Parathyroid adenoma (tissue), 2 donors: ENCODE results near the gene DHX57.

Experiments used
- H2AFZ ChIP-seq: fragments of 300-600 bp; sonication (generic); one replicate; pipeline ENCODE4 v1.7.0; 2017; ENCODE audit warnings: antibody characterized with exemption, mild to moderate bottlenecking
- H3K27ac ChIP-seq: fragments of 300-600 bp; sonication (generic); one replicate; pipeline ENCODE4 v1.7.0; 2017
- H3K27me3 ChIP-seq: fragments of 300-600 bp; sonication (generic); one replicate; pipeline ENCODE4 v1.7.0; 2017; ENCODE audit warnings: low read length; ENCODE audit not compliant: control insufficient read depth, insufficient read depth
- H3K36me3 ChIP-seq: fragments of 300-600 bp; sonication (generic); one replicate; pipeline ENCODE4 v1.7.0; 2017; ENCODE audit warnings: low read length; ENCODE audit not compliant: control insufficient read depth, insufficient read depth
- H3K4me1 ChIP-seq: fragments of 300-600 bp; sonication (generic); one replicate; pipeline ENCODE4 v1.7.0; 2017; ENCODE audit warnings: control low read depth
- H3K4me2 ChIP-seq: fragments of 300-600 bp; sonication (generic); one replicate; pipeline ENCODE4 v1.7.0; 2017; ENCODE audit warnings: low read length
- H3K4me3 ChIP-seq: fragments of 300-600 bp; sonication (generic); one replicate; pipeline ENCODE4 v1.7.0; 2017; ENCODE audit warnings: low read depth, low read length
- H3K79me2 ChIP-seq: fragments of 300-600 bp; sonication (generic); one replicate; pipeline ENCODE4 v1.7.0; 2017; ENCODE audit warnings: control low read depth
- H3K9ac ChIP-seq: fragments of 300-600 bp; sonication (generic); one replicate; pipeline ENCODE4 v1.7.0; 2017; ENCODE audit warnings: mild to moderate bottlenecking
- H3K9me3 ChIP-seq: fragments of 300-600 bp; sonication (generic); one replicate; pipeline ENCODE4 v1.7.0; 2017; ENCODE audit warnings: low read length; ENCODE audit not compliant: control insufficient read depth
- TF ChIP-seq, protein P1 (sequence below): fragments of 300-600 bp; sonication (generic); IDR thresholded peaks from one replicate; pipeline ENCODE4 v1.7.0; 2017; ENCODE audit warnings: antibody characterized with exemption, mild to moderate bottlenecking
- donor health status: primary hyperparathyroidism.

DHX57 gene

DNA sequence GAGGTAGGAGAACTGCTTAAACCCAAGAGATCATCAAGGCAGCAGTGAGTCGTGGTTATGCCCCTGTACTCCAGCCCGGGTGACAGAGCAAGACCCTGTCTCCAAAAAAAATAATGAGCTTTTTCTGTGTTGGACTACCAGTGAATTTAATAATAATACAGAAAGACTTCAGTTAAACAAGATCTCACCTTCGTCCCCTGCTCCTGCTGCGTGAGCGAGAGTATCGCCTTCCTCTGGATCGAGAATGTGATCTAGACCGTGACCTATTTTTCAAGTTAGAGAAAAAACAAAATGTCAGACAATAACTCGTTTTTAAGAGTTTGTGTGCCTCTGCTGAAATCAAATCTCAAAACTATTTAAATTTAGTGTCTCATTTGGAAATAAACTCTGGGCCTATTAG is 127.3 kb downstream of the DHX57 start:
- no peaks in the 10 kb centered on the region for H3K27me3 ChIP-seq
- H3K79me2 ChIP-seq: peaks cover 21% of the 10 kb centered on the region
- peak overlapping the region; percentile 7 for H3K27ac ChIP-seq
- H2AFZ ChIP-seq: no peak overlapping the region
- no peaks in the 10 kb centered on the region for H3K36me3 ChIP-seq
- H3K9ac ChIP-seq: no peak overlapping the region
- H3K4me2 ChIP-seq: no peak overlapping the region
- TF ChIP-seq, protein P1, sequence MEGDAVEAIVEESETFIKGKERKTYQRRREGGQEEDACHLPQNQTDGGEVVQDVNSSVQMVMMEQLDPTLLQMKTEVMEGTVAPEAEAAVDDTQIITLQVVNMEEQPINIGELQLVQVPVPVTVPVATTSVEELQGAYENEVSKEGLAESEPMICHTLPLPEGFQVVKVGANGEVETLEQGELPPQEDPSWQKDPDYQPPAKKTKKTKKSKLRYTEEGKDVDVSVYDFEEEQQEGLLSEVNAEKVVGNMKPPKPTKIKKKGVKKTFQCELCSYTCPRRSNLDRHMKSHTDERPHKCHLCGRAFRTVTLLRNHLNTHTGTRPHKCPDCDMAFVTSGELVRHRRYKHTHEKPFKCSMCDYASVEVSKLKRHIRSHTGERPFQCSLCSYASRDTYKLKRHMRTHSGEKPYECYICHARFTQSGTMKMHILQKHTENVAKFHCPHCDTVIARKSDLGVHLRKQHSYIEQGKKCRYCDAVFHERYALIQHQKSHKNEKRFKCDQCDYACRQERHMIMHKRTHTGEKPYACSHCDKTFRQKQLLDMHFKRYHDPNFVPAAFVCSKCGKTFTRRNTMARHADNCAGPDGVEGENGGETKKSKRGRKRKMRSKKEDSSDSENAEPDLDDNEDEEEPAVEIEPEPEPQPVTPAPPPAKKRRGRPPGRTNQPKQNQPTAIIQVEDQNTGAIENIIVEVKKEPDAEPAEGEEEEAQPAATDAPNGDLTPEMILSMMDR: no peak
- H3K4me3 ChIP-seq: no peak overlapping the region
- no peaks in the 10 kb centered on the region for H3K9me3 ChIP-seq
- peaks cover 28% of the 10 kb centered on the region for H3K4me1 ChIP-seq

DNA sequence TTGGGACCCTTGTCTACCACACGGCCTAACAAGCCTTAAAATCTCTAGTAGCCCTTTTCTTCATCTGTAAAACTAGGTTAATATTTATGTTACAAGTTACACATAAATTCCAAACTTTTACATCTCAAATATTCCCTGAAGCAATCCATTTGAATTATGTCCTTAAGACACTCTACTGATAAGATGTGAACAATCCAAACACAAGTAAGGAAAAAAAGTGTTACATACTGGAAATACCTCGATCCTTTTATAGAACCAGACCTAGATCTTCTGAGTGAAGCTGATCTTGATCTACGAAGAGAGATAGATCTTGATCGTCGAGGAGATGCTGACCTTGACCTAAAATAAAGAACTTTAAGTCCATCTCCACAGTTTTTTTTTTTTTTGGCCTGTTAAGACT is 127.9 kb downstream of the DHX57 start:
- peak overlapping the region; percentile 7 for H3K27ac ChIP-seq
- no peaks in the 10 kb centered on the region for H3K27me3 ChIP-seq
- no peaks in the 10 kb centered on the region for H3K36me3 ChIP-seq

More for the DNA sequence above, 127.9 kb downstream of the DHX57 start:
- Histone ChIP-seq H3K79me2 (peaks cover 21% of the 10 kb centered on the region), H3K9me3 (no peaks in the 10 kb centered on the region), H3K9ac (no peak overlapping the region), H2AFZ (no peak overlapping the region), H3K4me1 (peaks cover 28% of the 10 kb centered on the region), H3K4me2 (no peak overlapping the region), H3K4me3 (no peak overlapping the region)
- TF ChIP-seq, protein P1: no peak
